K562 (cell line): Measurements from ENCODE around the gene GABRB1.

Experiments used
- ARID2 ChIP-seq: fragments of 450-650 bp; IDR thresholded peaks from 2 replicates; pipeline ENCODE4 v1.6.1; 2017; ENCODE audit warnings: antibody characterized with exemption, mild to moderate bottlenecking
- FOXA1 ChIP-seq: fragments of 450-650 bp; IDR thresholded peaks from 2 replicates; pipeline ENCODE4 v1.6.1; 2016; ENCODE audit warnings: mild to moderate bottlenecking, borderline replicate concordance

GRCh38 chr4:47128991-47129390 lies 97.6 kb downstream of the GABRB1 start:
- TF ChIP-seq ARID2, result no peak
- no peak for TF ChIP-seq FOXA1
